ENCODE measurements around the gene ITGA6. TPM values are rescaled to one million over a fixed set of nuclear protein-coding genes. Genes with fewer than 3 reads are reported as not detected.

The ITGA6 gene
- 200 TPM for total RNA-seq

GRCh38 chr2:172427256-172427989 lies at the start of gene ITGA6:
Gene ITGA6, plus strand, starts transcription at chr2:172427586.
- DNase-seq = peak; percentile 74

- DNase-seq = no peak
Observed at GRCh38 chr2:172380436-172381274, 46.7 kb upstream of the ITGA6 start.

GRCh38 chr2:172381275-172382027 lies 45.9 kb upstream of the ITGA6 start:
- DNase-seq = no peak

GRCh38 chr2:172387361-172387760 lies 40.0 kb upstream of the ITGA6 start:
- no peak for DNase-seq

- DNase-seq = no peak
Observed at GRCh38 chr2:172389685-172390339, 37.6 kb upstream of the ITGA6 start.

GRCh38 chr2:172394002-172394401 lies 33.4 kb upstream of the ITGA6 start:
- DNase-seq = peak; percentile 57

- no peak for DNase-seq
Observed at GRCh38 chr2:172395503-172395902, 31.9 kb upstream of the ITGA6 start.

- DNase-seq = peak; percentile 92
Observed at GRCh38 chr2:172397148-172397834, 30.1 kb upstream of the ITGA6 start.

- DNase-seq = peak; percentile 50
Observed at GRCh38 chr2:172398440-172398839, 28.9 kb upstream of the ITGA6 start.

GRCh38 chr2:172399765-172400164 lies 27.6 kb upstream of the ITGA6 start:
- no peak for DNase-seq

GRCh38 chr2:172402198-172402597 lies 25.2 kb upstream of the ITGA6 start:
- DNase-seq = no peak

- no peak for DNase-seq
Observed at GRCh38 chr2:172403402-172403801, 24.0 kb upstream of the ITGA6 start.

GRCh38 chr2:172403881-172404468 lies 23.4 kb upstream of the ITGA6 start:
- DNase-seq = no peak

GRCh38 chr2:172404824-172405223 lies 22.6 kb upstream of the ITGA6 start:
- peak; percentile 64 for DNase-seq

- DNase-seq = no peak
Observed at GRCh38 chr2:172405673-172406072, 21.7 kb upstream of the ITGA6 start.

GRCh38 chr2:172408143-172408766 lies 19.1 kb upstream of the ITGA6 start:
- DNase-seq = peak; percentile 70

GRCh38 chr2:172409042-172409441 lies 18.3 kb upstream of the ITGA6 start:
- DNase-seq = no peak

- no peak for DNase-seq
Observed at GRCh38 chr2:172412984-172413492, 14.3 kb upstream of the ITGA6 start.

GRCh38 chr2:172415157-172415864 lies 12.1 kb upstream of the ITGA6 start:
- no peak for DNase-seq

GRCh38 chr2:172415865-172416183 lies 11.6 kb upstream of the ITGA6 start:
- DNase-seq = peak; percentile 36
